ENCODE data around the gene NT5DC2. TPM values are rescaled to one million over a fixed set of nuclear protein-coding genes. Genes with fewer than 3 reads are reported as not detected.

Gene NT5DC2
- total RNA-seq, 1 experiment from 2014 or later = 212 TPM

DNA sequence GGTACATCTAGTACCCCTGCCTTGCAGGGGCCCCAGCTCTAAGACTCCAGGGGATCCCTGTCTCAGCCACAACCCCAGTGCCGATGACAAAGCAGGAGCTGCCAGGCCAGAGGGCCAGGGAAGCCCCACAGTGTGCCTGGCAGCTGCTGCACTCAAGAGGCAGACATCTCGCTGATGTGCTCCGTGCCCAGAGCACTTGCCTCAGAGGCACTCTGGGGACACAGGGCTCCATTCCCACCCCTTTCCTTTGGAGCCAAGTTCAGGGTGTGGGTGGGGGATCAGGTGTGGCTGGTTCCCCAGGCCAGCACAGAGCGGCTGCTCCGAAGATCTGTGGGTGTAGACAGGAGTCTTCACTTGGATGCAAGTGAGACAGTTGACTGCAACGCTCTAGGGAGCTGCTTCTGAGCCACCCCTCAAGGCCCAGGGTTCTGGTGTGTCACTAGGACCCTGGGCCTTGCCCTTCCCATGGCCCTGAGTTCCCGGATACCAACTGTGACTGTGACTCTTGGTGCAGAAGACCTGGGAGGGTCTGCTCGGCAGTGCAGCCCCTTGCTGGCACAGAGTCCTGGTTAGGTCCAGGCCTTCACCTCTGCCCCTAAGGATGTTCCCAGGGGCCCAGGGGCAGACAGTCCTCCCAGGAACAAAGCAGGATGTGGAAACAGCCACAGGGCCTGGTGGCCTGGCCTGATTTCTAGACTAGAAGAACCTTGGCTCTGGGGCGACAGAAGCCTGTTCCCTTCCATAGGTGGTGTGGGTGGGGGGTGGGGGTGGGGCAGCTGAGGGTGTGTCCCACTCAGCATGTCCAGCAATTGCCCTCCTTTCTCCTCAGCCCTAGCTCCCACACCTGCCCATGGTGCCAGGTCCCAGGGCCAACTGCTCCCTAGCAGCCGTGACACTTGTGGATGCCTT is 2.5 kb downstream of the NT5DC2 start:
- DNase-seq = no peak
- intact Hi-C loops (cut with micrococcal nuclease; ENCODE audit: unreplicated experiment) = loop anchor here (10.0 kb wide), 3 partner anchors 76 to 514 kb away; partner anchors contain the start of genes GNL3, NISCH, PBRM1 and SFMBT1
- ChIA-PET CTCF (no interaction called here), POLR2A (no interaction called here)
- peaks cover 51% of the 10 kb centered on the region for H3K36me3 Mint-ChIP-seq (ENCODE audit: insufficient read depth, unreplicated experiment)
- TF ChIP-seq, protein P1, sequence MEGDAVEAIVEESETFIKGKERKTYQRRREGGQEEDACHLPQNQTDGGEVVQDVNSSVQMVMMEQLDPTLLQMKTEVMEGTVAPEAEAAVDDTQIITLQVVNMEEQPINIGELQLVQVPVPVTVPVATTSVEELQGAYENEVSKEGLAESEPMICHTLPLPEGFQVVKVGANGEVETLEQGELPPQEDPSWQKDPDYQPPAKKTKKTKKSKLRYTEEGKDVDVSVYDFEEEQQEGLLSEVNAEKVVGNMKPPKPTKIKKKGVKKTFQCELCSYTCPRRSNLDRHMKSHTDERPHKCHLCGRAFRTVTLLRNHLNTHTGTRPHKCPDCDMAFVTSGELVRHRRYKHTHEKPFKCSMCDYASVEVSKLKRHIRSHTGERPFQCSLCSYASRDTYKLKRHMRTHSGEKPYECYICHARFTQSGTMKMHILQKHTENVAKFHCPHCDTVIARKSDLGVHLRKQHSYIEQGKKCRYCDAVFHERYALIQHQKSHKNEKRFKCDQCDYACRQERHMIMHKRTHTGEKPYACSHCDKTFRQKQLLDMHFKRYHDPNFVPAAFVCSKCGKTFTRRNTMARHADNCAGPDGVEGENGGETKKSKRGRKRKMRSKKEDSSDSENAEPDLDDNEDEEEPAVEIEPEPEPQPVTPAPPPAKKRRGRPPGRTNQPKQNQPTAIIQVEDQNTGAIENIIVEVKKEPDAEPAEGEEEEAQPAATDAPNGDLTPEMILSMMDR (IDR thresholded peaks at IDR 0.05; ENCODE audit: insufficient read depth in 1 of 2, low read depth in 1 of 2, low read length in 1 of 2, severe bottlenecking in 1 of 2, unreplicated experiment in 1 of 2) = no peak
- no peak overlapping the region for H3K27ac Mint-ChIP-seq (ENCODE audit: unreplicated experiment)
- no peak overlapping the region for H3K4me3 Mint-ChIP-seq (ENCODE audit: unreplicated experiment)
- no peaks in the 10 kb centered on the region for H3K9me3 ChIP-seq
- H3K4me1 Mint-ChIP-seq (ENCODE audit: low read depth, unreplicated experiment) = peaks cover 12% of the 10 kb centered on the region
- peaks cover 5% of the 10 kb centered on the region for H3K36me3 ChIP-seq (ENCODE audit: control insufficient read depth, insufficient read depth, low read length)
- no peaks in the 10 kb centered on the region for H3K27me3 Mint-ChIP-seq (ENCODE audit: insufficient read depth, unreplicated experiment)
- H3K4me3 ChIP-seq (ENCODE audit: low read depth, low read length) = no peak overlapping the region
- H3K27me3 ChIP-seq (replicated peaks; ENCODE audit: control insufficient read depth, insufficient read depth, low read length) = no peaks in the 10 kb centered on the region
- no TSS peak for BruUV-seq (replicated peaks)
- no peaks in the 10 kb centered on the region for H3K9me3 Mint-ChIP-seq (ENCODE audit: unreplicated experiment)
- H3K4me1 ChIP-seq = peaks cover 27% of the 10 kb centered on the region

DNA sequence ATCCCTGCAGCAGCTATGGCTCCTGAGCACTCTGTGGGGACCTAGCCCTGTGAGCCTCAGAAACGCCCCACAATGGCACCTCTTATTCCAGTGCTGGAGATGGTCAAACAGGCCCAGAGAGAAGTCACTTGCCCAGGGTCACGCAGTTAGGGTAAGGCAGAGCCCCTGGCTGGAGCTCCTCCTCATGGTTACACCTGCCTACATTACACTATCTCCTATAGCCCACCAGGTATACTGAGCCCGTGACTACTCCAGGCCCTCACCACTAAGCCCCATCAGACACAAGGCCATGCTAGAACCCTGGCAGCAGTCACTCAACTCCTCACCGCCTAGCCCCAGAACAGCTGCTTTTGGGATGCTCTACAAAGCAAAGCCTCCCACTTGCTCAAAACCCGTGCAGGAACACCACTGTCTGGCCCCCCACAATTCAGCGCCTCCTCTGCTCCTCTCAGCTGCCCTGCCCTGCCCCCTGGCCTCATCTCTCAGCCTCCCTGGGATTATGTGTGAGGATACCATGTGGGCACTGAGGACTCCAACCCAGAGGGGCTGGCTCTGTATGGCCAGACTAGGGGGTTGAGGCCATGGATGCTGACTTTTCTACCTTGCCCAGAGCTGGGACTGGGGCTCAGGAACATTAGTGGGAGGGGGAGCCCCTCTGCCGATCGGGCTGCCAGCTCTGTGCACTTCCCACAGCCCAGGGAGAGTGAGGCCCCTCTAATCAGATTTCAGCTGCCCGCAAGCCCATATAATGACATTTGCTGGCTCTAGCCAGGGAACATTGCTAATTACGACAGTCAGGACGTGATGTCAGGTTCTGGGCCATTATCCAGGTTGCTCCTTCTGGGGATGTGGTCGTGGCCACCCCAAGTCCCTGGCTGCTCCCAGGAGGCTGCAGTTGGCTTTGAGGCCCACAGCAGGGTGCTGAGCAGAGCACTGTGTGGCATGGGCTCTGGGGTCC is 4.0 kb downstream of the NT5DC2 start:
- Histone ChIP-seq H3K36me3 (ENCODE audit: control insufficient read depth, insufficient read depth, low read length) (peaks cover 5% of the 10 kb centered on the region), H3K4me3 (ENCODE audit: low read depth, low read length) (no peak overlapping the region), H3K9me3 (no peaks in the 10 kb centered on the region), H3K4me1 (peaks cover 16% of the 10 kb centered on the region), H3K27me3 (replicated peaks; ENCODE audit: control insufficient read depth, insufficient read depth, low read length) (no peaks in the 10 kb centered on the region)
- Mint-ChIP-seq H3K27me3 (ENCODE audit: insufficient read depth, unreplicated experiment) (no peaks in the 10 kb centered on the region), H3K9me3 (ENCODE audit: unreplicated experiment) (no peaks in the 10 kb centered on the region), H3K4me3 (ENCODE audit: unreplicated experiment) (no peak overlapping the region), H3K4me1 (ENCODE audit: low read depth, unreplicated experiment) (peaks cover 4% of the 10 kb centered on the region), H3K27ac (ENCODE audit: unreplicated experiment) (peak overlapping the region; percentile 39), H3K36me3 (ENCODE audit: insufficient read depth, unreplicated experiment) (peaks cover 54% of the 10 kb centered on the region)
- BruUV-seq (replicated peaks) = no TSS peak
- intact Hi-C loops (cut with micrococcal nuclease; ENCODE audit: unreplicated experiment) = loop anchor here (10.0 kb wide), 3 partner anchors 75 to 515 kb away; partner anchors contain the start of genes GNL3, NISCH, PBRM1 and SFMBT1
- DNase-seq = no peak
- CTCF ChIA-PET = no interaction called here
- TF ChIP-seq, protein P1 (IDR thresholded peaks at IDR 0.05; ENCODE audit: insufficient read depth in 1 of 2, low read depth in 1 of 2, low read length in 1 of 2, severe bottlenecking in 1 of 2, unreplicated experiment in 1 of 2) = no peak
- POLR2A ChIA-PET = no interaction called here

All from Caco-2 (cell line).